Mesenchymal stem cell (in vitro differentiated cells and primary cell): ENCODE results near the gene DCLRE1B.

Source experiments
- DNase-seq: peaks from one replicate; pipeline ENCODE4 v3.0.0-alpha.2; 2013
- H2AFZ ChIP-seq: one replicate; pipeline ENCODE4 v1.6.1; 2013; ENCODE audit warnings: low read depth, mild to moderate bottlenecking, control low read depth, inconsistent platforms, low read length, moderate library complexity
- H2AK5ac ChIP-seq: 2 replicates; pipeline ENCODE4 v1.6.1; 2013; ENCODE audit warnings: low read length, moderate library complexity, mild to moderate bottlenecking, inconsistent platforms; ENCODE audit not compliant: severe bottlenecking
- H2BK120ac ChIP-seq: one replicate; pipeline ENCODE4 v1.6.1; 2013; ENCODE audit warnings: low read depth, mild to moderate bottlenecking, inconsistent platforms, low read length, moderate library complexity
- H2BK12ac ChIP-seq, 2 experiments: one replicate each; pipeline ENCODE4 v1.6.1; 2013; ENCODE audit warnings: inconsistent platforms in 2 of 2, low read length in 2 of 2, mild to moderate bottlenecking in 2 of 2, moderate library complexity in 2 of 2, control low read depth in 1 of 2
- H2BK15ac ChIP-seq: one replicate; pipeline ENCODE4 v1.6.1; 2013; ENCODE audit warnings: mild to moderate bottlenecking, low read depth, inconsistent platforms; ENCODE audit not compliant: poor library complexity, severe bottlenecking
- H2BK5ac ChIP-seq: 2 replicates; pipeline ENCODE4 v1.6.1; 2013; ENCODE audit warnings: low read depth, mild to moderate bottlenecking, low read length, control low read depth, inconsistent platforms; ENCODE audit not compliant: poor library complexity, severe bottlenecking
- H3K14ac ChIP-seq, 2 experiments: one replicate each; pipeline ENCODE4 v1.6.1; 2013; ENCODE audit warnings: inconsistent platforms in 2 of 2, low read length in 2 of 2, control low read depth in 1 of 2, mild to moderate bottlenecking in 1 of 2, moderate library complexity in 1 of 2
- H3K18ac ChIP-seq, 2 experiments: one replicate each; pipeline ENCODE4 v1.6.1; 2013; ENCODE audit warnings: inconsistent platforms in 2 of 2, low read length in 2 of 2, control low read depth in 1 of 2, low read depth in 1 of 2, mild to moderate bottlenecking in 1 of 2
- H3K23ac ChIP-seq, 2 experiments: one replicate each; pipeline ENCODE4 v1.6.1; 2013; ENCODE audit warnings: inconsistent platforms in 2 of 2, low read length in 2 of 2, mild to moderate bottlenecking in 2 of 2, moderate library complexity in 2 of 2, control low read depth in 1 of 2
- H3K27ac ChIP-seq: 2 replicates; pipeline ENCODE4 v1.5.1; 2013; ENCODE audit warnings: mild to moderate bottlenecking, moderate library complexity, low read length, control low read depth, inconsistent platforms; ENCODE audit not compliant: poor library complexity, severe bottlenecking
- H3K27me3 ChIP-seq, 2 experiments: 2 replicates each; pipeline versions ENCODE4 v1.6.1 to v1.7.0; 2013; ENCODE audit warnings: low read length in 2 of 2, mild to moderate bottlenecking in 2 of 2, moderate library complexity in 2 of 2, control low read depth in 1 of 2, inconsistent platforms in 1 of 2; ENCODE audit not compliant: control insufficient read depth in 1 of 2, insufficient read depth in 1 of 2
- H3K36me3 ChIP-seq, 2 experiments: 2 replicates each; pipeline versions ENCODE4 v1.6.1 to v1.7.0; 2013; ENCODE audit warnings: low read length in 2 of 2, control low read depth in 1 of 2, inconsistent platforms in 1 of 2, low read depth in 1 of 2, mild to moderate bottlenecking in 1 of 2; ENCODE audit not compliant: insufficient read depth in 2 of 2, control insufficient read depth in 1 of 2
- H3K4ac ChIP-seq, 2 experiments: one replicate each; pipeline ENCODE4 v1.6.1; 2013; ENCODE audit warnings: inconsistent platforms in 2 of 2, low read length in 2 of 2, mild to moderate bottlenecking in 2 of 2, moderate library complexity in 2 of 2, control low read depth in 1 of 2, low read depth in 1 of 2
- H3K4me1 ChIP-seq: 2 replicates; pipeline ENCODE4 v1.6.1; 2013; ENCODE audit warnings: low read depth, low read length, control low read depth; ENCODE audit not compliant: control insufficient read depth, insufficient read depth
- H3K4me2 ChIP-seq: 2 replicates; pipeline ENCODE4 v1.6.1; 2013; ENCODE audit warnings: low read length, mild to moderate bottlenecking, inconsistent platforms; ENCODE audit not compliant: poor library complexity, severe bottlenecking
- H3K4me3 ChIP-seq, 2 experiments: 2 replicates each; pipeline versions ENCODE4 v1.5.1 to v1.7.0; 2013; ENCODE audit warnings: low read length in 2 of 2, mild to moderate bottlenecking in 2 of 2, control low read depth in 1 of 2, low read depth in 1 of 2; ENCODE audit not compliant: insufficient read depth in 1 of 2
- H3K79me1 ChIP-seq: replicated peaks from 2 replicates; pipeline ENCODE4 v1.6.1; 2013; ENCODE audit warnings: mild to moderate bottlenecking, control low read depth, low read length, inconsistent platforms; ENCODE audit not compliant: poor library complexity, severe bottlenecking
- H3K9ac ChIP-seq: 2 replicates; pipeline ENCODE4 v1.7.0; 2013; ENCODE audit warnings: mild to moderate bottlenecking, low read length, moderate library complexity
- H3K9me3 ChIP-seq: 2 replicates; pipeline ENCODE4 v1.7.0; 2013; ENCODE audit warnings: mild to moderate bottlenecking, low read length; ENCODE audit not compliant: control insufficient read depth
- H4K8ac ChIP-seq: one replicate; pipeline ENCODE4 v1.6.1; 2013; ENCODE audit warnings: inconsistent platforms, mild to moderate bottlenecking, low read length, moderate library complexity
- H4K91ac ChIP-seq: one replicate; pipeline ENCODE4 v1.6.1; 2013; ENCODE audit warnings: mild to moderate bottlenecking, low read length, inconsistent platforms
- whole genome bisulfite sequencing: methylation state at CpG from one replicate; pipeline ENCODE4 v1.1.7; 2013; ENCODE audit warnings: mixed read lengths; 5-methylcytosine and 5-hydroxymethylcytosine counted together

DCLRE1B gene

DNA sequence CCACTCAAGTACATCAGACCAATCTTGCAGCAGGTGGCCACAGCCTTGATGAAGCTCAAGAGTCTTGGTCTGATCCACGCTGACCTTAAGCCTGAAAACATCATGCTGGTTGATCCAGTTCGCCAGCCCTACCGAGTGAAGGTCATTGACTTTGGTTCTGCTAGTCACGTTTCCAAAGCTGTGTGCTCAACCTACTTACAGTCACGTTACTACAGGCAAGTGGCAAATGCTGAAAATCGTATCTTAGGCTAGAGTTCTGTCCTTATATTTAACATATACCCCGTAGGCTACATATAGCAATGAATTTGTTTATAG, 36.1 kb downstream of the DCLRE1B start:
- Histone ChIP-seq H3K4me1 (peaks cover 1% of the 10 kb centered on the region), H2AK5ac (no peak overlapping the region), H3K27ac (no peak overlapping the region), H3K23ac (no peak overlapping the region), H2BK5ac (no peak overlapping the region), H3K9ac (no peak overlapping the region), H4K8ac (no peak overlapping the region), H4K91ac (no peak overlapping the region), H3K9me3 (no peaks in the 10 kb centered on the region), H3K4me2 (no peak overlapping the region), H3K14ac (no peak overlapping the region), H3K27me3 (no peaks in the 10 kb centered on the region), H2BK12ac (no peak overlapping the region), H2BK120ac (no peak overlapping the region), H2AFZ (no peak overlapping the region), H3K4ac (no peak overlapping the region), H3K18ac (no peak overlapping the region), H3K4me3 (no peak overlapping the region), H2BK15ac (no peak overlapping the region), H3K79me1 (peaks cover 20% of the 10 kb centered on the region), H3K36me3 (peaks cover 19 to 36% of the 10 kb centered on the region in 2 experiments)
- over 99% methylated on average over 4 of the region's 7 CpGs for WGBS
- DNase-seq = no peak

DNA sequence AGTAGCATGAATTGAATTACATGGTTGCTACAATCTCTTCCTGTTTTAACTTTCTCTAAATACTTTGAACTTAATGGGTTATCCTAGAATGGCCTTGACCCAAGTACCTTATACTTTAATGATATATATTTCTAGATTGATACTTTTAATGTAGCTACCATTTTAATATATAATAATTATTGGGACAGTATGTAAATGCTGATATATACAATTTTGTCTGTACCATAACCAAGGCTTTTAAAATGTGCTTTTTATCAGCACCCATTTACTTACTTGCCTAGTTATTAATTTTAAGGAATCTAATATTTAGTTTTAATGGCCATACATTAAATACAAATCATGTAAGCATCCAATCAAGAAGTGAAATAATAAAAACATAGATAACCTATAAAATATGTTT, 37.4 kb downstream of the DCLRE1B start:
- DNase-seq = no peak
- no peak overlapping the region for H3K14ac ChIP-seq
- no peak overlapping the region for H2AFZ ChIP-seq
- H4K91ac ChIP-seq = no peak overlapping the region
- H3K27ac ChIP-seq = no peak overlapping the region
- H2AK5ac ChIP-seq = no peak overlapping the region
- H3K18ac ChIP-seq = no peak overlapping the region
- H3K4me2 ChIP-seq = no peak overlapping the region
- no peak overlapping the region for H3K4me3 ChIP-seq
- H3K36me3 ChIP-seq = peaks cover 19 to 36% of the 10 kb centered on the region in 2 experiments
- no peak overlapping the region for H3K9ac ChIP-seq
- H3K4me1 ChIP-seq = peaks cover 1% of the 10 kb centered on the region
- H3K79me1 ChIP-seq = peaks cover 22% of the 10 kb centered on the region
- H2BK120ac ChIP-seq = no peak overlapping the region
- no peaks in the 10 kb centered on the region for H3K9me3 ChIP-seq
- no peak overlapping the region for H2BK15ac ChIP-seq
- H3K4ac ChIP-seq = no peak overlapping the region
- no peaks in the 10 kb centered on the region for H3K27me3 ChIP-seq
- no peak overlapping the region for H2BK12ac ChIP-seq
- no peak overlapping the region for H4K8ac ChIP-seq
- H2BK5ac ChIP-seq = no peak overlapping the region
- no peak overlapping the region for H3K23ac ChIP-seq

DNA sequence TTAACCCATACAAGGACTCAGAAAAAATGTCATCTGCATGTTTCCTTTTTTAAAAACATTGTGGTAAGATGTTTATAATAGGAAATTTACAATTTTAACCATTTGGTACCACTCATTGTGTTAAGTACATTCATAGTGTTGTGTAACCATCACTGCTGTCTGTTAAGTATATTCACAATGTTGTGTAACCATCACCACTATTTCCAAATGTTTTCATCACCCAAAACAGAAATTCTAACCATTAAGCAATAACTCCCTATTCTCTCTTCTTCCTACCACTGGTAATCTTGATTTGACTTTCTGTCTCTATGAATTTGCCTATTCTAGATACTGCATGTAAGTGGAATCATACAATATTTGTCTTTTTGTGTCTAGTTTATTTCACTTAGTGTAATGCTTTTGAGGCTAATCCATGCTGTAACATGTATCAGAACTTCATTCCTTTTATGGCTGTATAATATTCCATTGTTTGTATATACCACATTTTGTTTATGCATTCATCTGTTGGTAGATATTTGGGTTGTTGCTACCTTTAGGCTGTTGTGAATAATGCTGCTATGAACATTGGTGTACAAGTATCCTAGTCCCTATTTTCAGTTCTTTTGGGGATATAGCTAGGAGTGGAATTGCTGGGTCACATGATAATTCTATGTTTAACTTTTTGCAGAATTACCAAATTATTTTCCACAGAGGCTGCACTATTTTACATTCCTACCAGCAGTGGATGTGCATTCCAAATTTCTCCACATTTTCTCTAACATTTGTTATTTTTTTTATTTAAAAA, 38.1 kb downstream of the DCLRE1B start:
- Histone ChIP-seq H4K91ac (no peak overlapping the region), H2AFZ (no peak overlapping the region), H3K27ac (no peak overlapping the region), H2BK15ac (no peak overlapping the region), H3K27me3 (no peaks in the 10 kb centered on the region), H2BK5ac (no peak overlapping the region), H3K23ac (no peak overlapping the region), H3K4me1 (no peaks in the 10 kb centered on the region), H3K18ac (no peak overlapping the region), H3K9ac (no peak overlapping the region), H3K4me2 (no peak overlapping the region), H3K79me1 (peaks cover 19% of the 10 kb centered on the region), H3K4ac (no peak overlapping the region), H3K14ac (no peak overlapping the region), H3K9me3 (no peaks in the 10 kb centered on the region), H2BK120ac (no peak overlapping the region), H3K4me3 (no peak overlapping the region), H4K8ac (no peak overlapping the region), H2AK5ac (no peak overlapping the region), H2BK12ac (no peak overlapping the region), H3K36me3 (peaks cover 19 to 36% of the 10 kb centered on the region in 2 experiments)
- peak; percentile 69 for DNase-seq

DNA sequence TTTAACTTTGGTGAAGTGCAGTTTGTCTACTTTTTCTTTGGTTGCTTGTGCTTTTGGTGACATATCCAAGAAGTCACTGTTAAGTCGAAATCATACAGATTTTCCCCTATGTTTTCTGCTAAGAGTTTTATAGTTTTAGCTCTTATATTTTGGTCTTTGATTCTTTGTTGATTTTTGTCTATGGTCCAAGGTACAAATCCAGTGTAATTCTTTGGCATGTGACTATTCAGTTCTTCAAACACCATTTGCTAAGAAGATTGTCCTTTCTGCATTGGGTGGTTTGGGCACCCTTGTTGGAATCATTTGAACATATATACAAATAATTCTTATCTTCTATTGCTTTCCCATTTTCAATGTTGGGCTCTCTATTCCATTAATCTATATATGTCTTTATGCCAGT, 40.2 kb downstream of the DCLRE1B start:
- no peak overlapping the region for H2BK120ac ChIP-seq
- no peak overlapping the region for H2AK5ac ChIP-seq
- H4K91ac ChIP-seq = no peak overlapping the region
- no peak overlapping the region for H2BK15ac ChIP-seq
- H3K9me3 ChIP-seq = no peaks in the 10 kb centered on the region
- peaks cover 17% of the 10 kb centered on the region for H3K79me1 ChIP-seq
- no peak overlapping the region for H3K18ac ChIP-seq
- no peak overlapping the region for H3K4me2 ChIP-seq
- WGBS = no CpG with 5 or more reads among the region's 1 CpG
- no peak overlapping the region for H4K8ac ChIP-seq
- no peak overlapping the region for H2BK12ac ChIP-seq
- no peak overlapping the region for H2AFZ ChIP-seq
- no peak overlapping the region for H3K27ac ChIP-seq
- no peak overlapping the region for H3K23ac ChIP-seq
- no peak overlapping the region for H3K4ac ChIP-seq
- H3K27me3 ChIP-seq = no peaks in the 10 kb centered on the region
- no peak overlapping the region for H3K9ac ChIP-seq
- DNase-seq = no peak
- H3K36me3 ChIP-seq = peaks cover 17 to 35% of the 10 kb centered on the region in 2 experiments
- H3K4me3 ChIP-seq = no peak overlapping the region
- H3K14ac ChIP-seq = no peak overlapping the region
- no peaks in the 10 kb centered on the region for H3K4me1 ChIP-seq
- no peak overlapping the region for H2BK5ac ChIP-seq
